Ishikawa (cell line): ENCODE measurements around the gene SLC44A2.

Experiments
- CREB1 ChIP-seq: IDR thresholded peaks from 2 replicates; pipeline ENCODE4 v1.6.1; 2012; ENCODE audit warnings: low read depth
- EGR1 ChIP-seq: IDR thresholded peaks from 2 replicates; pipeline ENCODE4 v1.6.1; 2012
- FOXM1 ChIP-seq: IDR thresholded peaks from 2 replicates; pipeline ENCODE4 v1.6.1; 2012; ENCODE audit warnings: low read depth, borderline replicate concordance
- MAX ChIP-seq: IDR thresholded peaks from 2 replicates; pipeline ENCODE4 v1.6.1; 2012
- RAD21 ChIP-seq: IDR thresholded peaks from 2 replicates; pipeline ENCODE4 v1.6.1; 2012; ENCODE audit warnings: low read depth
- REST ChIP-seq: IDR thresholded peaks from 2 replicates; pipeline ENCODE4 v1.6.1; 2012; ENCODE audit warnings: low read depth, mild to moderate bottlenecking
- TAF1 ChIP-seq: IDR thresholded peaks from 2 replicates; pipeline ENCODE4 v1.6.1; 2012; ENCODE audit warnings: low read depth, mild to moderate bottlenecking
- TCF12 ChIP-seq: IDR thresholded peaks from 2 replicates; pipeline ENCODE4 v1.6.1; 2012; ENCODE audit warnings: low read depth
- TEAD4 ChIP-seq: IDR thresholded peaks from 2 replicates; pipeline ENCODE4 v1.6.1; 2012

- no peak for TF ChIP-seq MAX
- no peak for TF ChIP-seq CREB1
- no peak for TF ChIP-seq FOXM1
- no peak for TF ChIP-seq TAF1
- TF ChIP-seq REST, result no peak
- TF ChIP-seq EGR1, result no peak
- no peak for TF ChIP-seq RAD21
- TF ChIP-seq TCF12, result no peak
- no peak for TF ChIP-seq TEAD4
Observed at GRCh38 chr19:10612499-10613119, 12.7 kb upstream of the SLC44A2 start.
